ENCODE results near the gene SKI. TPM values are rescaled to one million over a fixed set of nuclear protein-coding genes. Genes with fewer than 3 reads are reported as not detected.
A peak's percentile ranks its signal among the peaks of the same experiment; 100 is the strongest.

Gene SKI
- total RNA-seq, 1 experiment from 2014 or later: 38.2 TPM

DNA sequence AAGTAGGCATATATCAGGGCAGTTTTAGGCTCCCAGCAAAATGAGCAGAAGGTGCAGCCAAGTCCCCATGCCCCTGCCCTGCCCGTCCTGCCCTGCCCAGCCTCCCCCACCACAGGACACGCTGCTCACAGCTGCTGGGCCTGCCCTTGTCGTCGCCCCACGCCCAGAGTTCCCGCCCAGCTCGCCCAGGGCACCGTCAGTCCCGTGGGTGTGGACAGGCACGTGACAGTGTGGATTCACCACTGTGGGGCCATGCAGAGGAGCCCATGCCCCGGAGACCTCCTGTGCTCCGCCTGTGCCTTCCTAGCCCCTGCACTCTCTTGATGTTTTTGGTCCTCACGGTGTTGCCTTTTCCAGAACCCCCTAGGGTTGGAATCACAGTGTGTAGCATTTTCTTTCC is 40.5 kb upstream of the SKI start:
- no peaks in the 10 kb centered on the region; the same call in 1 of the 2 replicates for H3K4me1 ChIP-seq
- H3K27me3 ChIP-seq (replicated peaks; ENCODE audit: control insufficient read depth, insufficient read depth, low read length): no peaks in the 10 kb centered on the region
- no peak for DNase-seq
- Mint-ChIP-seq H3K9me3 (ENCODE audit: unreplicated experiment) (no peaks in the 10 kb centered on the region), H3K27me3 (ENCODE audit: insufficient read depth, unreplicated experiment) (no peaks in the 10 kb centered on the region), H3K4me3 (ENCODE audit: unreplicated experiment) (no peak overlapping the region), H3K27ac (ENCODE audit: unreplicated experiment) (no peak overlapping the region), H3K36me3 (ENCODE audit: insufficient read depth, unreplicated experiment) (peaks cover 39% of the 10 kb centered on the region), H3K4me1 (ENCODE audit: low read depth, unreplicated experiment) (no peaks in the 10 kb centered on the region)
- ChIA-PET POLR2A (no interaction called here), CTCF (no interaction called here)
- intact Hi-C loops (cut with micrococcal nuclease; ENCODE audit: unreplicated experiment): no loop called here
- no peak overlapping the region for H3K4me3 ChIP-seq (ENCODE audit: low read depth, low read length)
- H3K36me3 ChIP-seq (ENCODE audit: control insufficient read depth, insufficient read depth, low read length): no peaks in the 10 kb centered on the region; the same call in 1 of the 2 replicates
- no TSS peak for BruUV-seq (replicated peaks)
- no peak for TF ChIP-seq CTCF (IDR thresholded peaks at IDR 0.05; ENCODE audit: insufficient read depth in 1 of 2, low read depth in 1 of 2, low read length in 1 of 2, severe bottlenecking in 1 of 2, unreplicated experiment in 1 of 2)
- no peaks in the 10 kb centered on the region for H3K9me3 ChIP-seq

- Mint-ChIP-seq H3K9me3 (ENCODE audit: unreplicated experiment) (no peaks in the 10 kb centered on the region), H3K27me3 (ENCODE audit: insufficient read depth, unreplicated experiment) (no peaks in the 10 kb centered on the region), H3K4me3 (ENCODE audit: unreplicated experiment) (no peak overlapping the region), H3K36me3 (ENCODE audit: insufficient read depth, unreplicated experiment) (peaks cover 32% of the 10 kb centered on the region), H3K4me1 (ENCODE audit: low read depth, unreplicated experiment) (no peaks in the 10 kb centered on the region), H3K27ac (ENCODE audit: unreplicated experiment) (no peak overlapping the region)
- H3K36me3 ChIP-seq (ENCODE audit: control insufficient read depth, insufficient read depth, low read length): no peaks in the 10 kb centered on the region; the same call in 1 of the 2 replicates
- no peak overlapping the region for H3K4me3 ChIP-seq (ENCODE audit: low read depth, low read length)
- no peak for DNase-seq
- no peaks in the 10 kb centered on the region for H3K27me3 ChIP-seq (replicated peaks; ENCODE audit: control insufficient read depth, insufficient read depth, low read length)
- CTCF ChIA-PET: interaction anchor here (1.5 kb wide), 1 partner anchor 80 kb away, joined by 5 read pairs; no protein-coding TSS in a partner anchor
- TF ChIP-seq CTCF (IDR thresholded peaks at IDR 0.05; ENCODE audit: insufficient read depth in 1 of 2, low read depth in 1 of 2, low read length in 1 of 2, severe bottlenecking in 1 of 2, unreplicated experiment in 1 of 2): no peak
- H3K4me1 ChIP-seq: no peaks in the 10 kb centered on the region; the same call in none of the 2 replicates
- intact Hi-C loops (cut with micrococcal nuclease; ENCODE audit: unreplicated experiment): no loop called here
- POLR2A ChIA-PET: no interaction called here
- no peaks in the 10 kb centered on the region for H3K9me3 ChIP-seq
- BruUV-seq (replicated peaks): no TSS peak
Observed at GRCh38 chr1:2188336-2188735, 39.8 kb upstream of the SKI start.

GRCh38 chr1:2189459-2190425 is 38.4 kb upstream of the SKI start:
- peaks cover 6% of the 10 kb centered on the region for H3K4me1 ChIP-seq
- peaks cover 24% of the 10 kb centered on the region for H3K36me3 Mint-ChIP-seq (ENCODE audit: insufficient read depth, unreplicated experiment)
- H3K27me3 ChIP-seq (replicated peaks; ENCODE audit: control insufficient read depth, insufficient read depth, low read length): no peaks in the 10 kb centered on the region
- peak overlapping the region; percentile 75 for H3K27ac Mint-ChIP-seq (ENCODE audit: unreplicated experiment)
- intact Hi-C loops (cut with micrococcal nuclease; ENCODE audit: unreplicated experiment): no loop called here
- TSS peak; percentile 39 for BruUV-seq (replicated peaks)
- peak overlapping the region; percentile 47 for H3K4me3 ChIP-seq (ENCODE audit: low read depth, low read length)
- ChIA-PET CTCF (interaction anchor here (1.0 to 1.5 kb wide), 4 partner anchors 14 to 125 kb away, joined by 3 to 5 read pairs (median 4); no protein-coding TSS in a partner anchor), POLR2A (interaction anchor here (0.6 kb wide), 1 partner anchor 17 kb away, joined by 4 read pairs; no protein-coding TSS in a partner anchor)
- no peaks in the 10 kb centered on the region for H3K27me3 Mint-ChIP-seq (ENCODE audit: insufficient read depth, unreplicated experiment)
- peak; percentile 93 to 94 for DNase-seq
- H3K4me3 Mint-ChIP-seq (ENCODE audit: unreplicated experiment): peak overlapping the region; percentile 75
- no peaks in the 10 kb centered on the region; the same call in 1 of the 2 replicates for H3K36me3 ChIP-seq (ENCODE audit: control insufficient read depth, insufficient read depth, low read length)
- no peaks in the 10 kb centered on the region for H3K9me3 Mint-ChIP-seq (ENCODE audit: unreplicated experiment)
- H3K9me3 ChIP-seq: no peaks in the 10 kb centered on the region
- no peak for TF ChIP-seq CTCF (IDR thresholded peaks at IDR 0.05; ENCODE audit: insufficient read depth in 1 of 2, low read depth in 1 of 2, low read length in 1 of 2, severe bottlenecking in 1 of 2, unreplicated experiment in 1 of 2)
- no peaks in the 10 kb centered on the region for H3K4me1 Mint-ChIP-seq (ENCODE audit: low read depth, unreplicated experiment)
